IPS DF 6.9 (cell line): ENCODE data around the gene CBX2.
"Not testable (repeated sequence)": the region's sequence is repeated elsewhere in the genome, so short reads cannot be mapped to it uniquely, and the experiment has no call there.

Source experiments
- DNase-seq: peaks from one replicate; pipeline ENCODE4 v3.0.0-alpha.2; 2013; ENCODE audit warnings: low read depth, low spot score
- H3K27ac ChIP-seq: one replicate; pipeline ENCODE4 v1.5.1; 2013; ENCODE audit warnings: low read length, control low read depth
- H3K27me3 ChIP-seq: 2 replicates; pipeline ENCODE4 v1.6.1; 2013; ENCODE audit warnings: mild to moderate bottlenecking, low read length; ENCODE audit not compliant: control insufficient read depth, insufficient read depth
- H3K36me3 ChIP-seq: 2 replicates; pipeline ENCODE4 v1.6.1; 2013; ENCODE audit warnings: low read length; ENCODE audit not compliant: control insufficient read depth, insufficient read depth
- H3K4me1 ChIP-seq: 2 replicates; pipeline ENCODE4 v1.6.1; 2013; ENCODE audit warnings: low read length; ENCODE audit not compliant: control insufficient read depth, insufficient read depth
- H3K4me3 ChIP-seq: 2 replicates; pipeline ENCODE4 v1.5.1; 2013; ENCODE audit warnings: mild to moderate bottlenecking, low read length
- H3K9me3 ChIP-seq: 2 replicates; pipeline ENCODE4 v1.6.1; 2013; ENCODE audit warnings: low read length, inconsistent platforms; ENCODE audit not compliant: control insufficient read depth, insufficient read depth
- WGBS: extraction: QIAGEN DNeasy Blood & Tissue Kit; methylation state at CpG from one replicate; pipeline ENCODE4 v1.1.7; 2013; ENCODE audit warnings: mixed read lengths, missing lambda C conversion rate; ENCODE audit not compliant: insufficient read length, insufficient coverage; 5-methylcytosine and 5-hydroxymethylcytosine counted together

Gene CBX2

DNA sequence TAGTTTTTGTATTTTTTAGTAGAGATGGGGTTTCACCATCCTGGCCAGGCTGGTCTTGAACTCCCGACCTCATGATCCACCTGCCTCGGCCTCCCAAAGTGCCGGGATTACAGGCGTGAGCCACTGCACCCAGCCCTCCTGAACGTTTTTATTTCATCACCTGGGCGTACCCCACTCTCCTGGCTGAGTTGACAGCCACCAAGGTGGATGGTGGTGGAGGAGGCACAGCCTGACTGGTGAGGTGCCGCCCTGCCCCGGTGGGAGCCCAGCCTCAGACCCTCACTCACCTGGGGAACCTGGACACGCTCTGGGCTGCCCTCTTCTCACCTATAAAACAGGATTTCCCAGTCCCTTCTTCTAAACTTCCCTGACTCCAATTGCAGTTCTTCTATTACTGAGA lies 5.2 kb upstream of the CBX2 start:
- H3K36me3 ChIP-seq, H3K27me3 ChIP-seq, DNase-seq, H3K9me3 ChIP-seq, H3K4me1 ChIP-seq, H3K27ac ChIP-seq, H3K4me3 ChIP-seq: not testable (repeated sequence)
- WGBS: no CpG with 5 or more reads among the region's 9 CpGs

DNA sequence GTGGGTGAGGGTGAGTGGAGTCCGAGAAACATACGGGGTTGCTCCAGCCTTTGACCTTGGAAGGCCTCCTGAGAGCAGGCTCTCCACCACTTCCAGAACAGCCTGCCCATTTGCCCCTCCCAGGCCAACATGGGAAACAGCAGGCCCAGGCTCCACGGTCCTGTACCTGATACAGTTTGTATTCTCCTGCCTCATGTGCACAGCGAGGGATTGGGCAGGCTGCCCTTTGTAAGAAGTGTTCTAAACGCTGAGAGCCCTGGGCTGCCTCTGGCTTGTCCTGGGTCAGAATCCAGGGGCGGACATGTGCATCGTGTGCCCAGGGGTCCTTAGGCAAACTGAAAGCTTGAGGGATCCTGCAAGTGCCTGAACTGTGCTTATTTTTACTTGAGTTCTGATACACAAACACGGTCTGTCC lies 3.4 kb upstream of the CBX2 start:
- no CpG with 5 or more reads among the region's 8 CpGs for WGBS
- no peaks in the 10 kb centered on the region for H3K9me3 ChIP-seq
- H3K4me1 ChIP-seq: peaks cover 1% of the 10 kb centered on the region; the same call in 1 of the 2 replicates
- DNase-seq: no peak
- no peaks in the 10 kb centered on the region for H3K27me3 ChIP-seq
- H3K4me3 ChIP-seq: no peak overlapping the region
- no peak overlapping the region for H3K27ac ChIP-seq
- H3K36me3 ChIP-seq: peaks cover under 1% of the 10 kb centered on the region; the same call in 1 of the 2 replicates

DNA sequence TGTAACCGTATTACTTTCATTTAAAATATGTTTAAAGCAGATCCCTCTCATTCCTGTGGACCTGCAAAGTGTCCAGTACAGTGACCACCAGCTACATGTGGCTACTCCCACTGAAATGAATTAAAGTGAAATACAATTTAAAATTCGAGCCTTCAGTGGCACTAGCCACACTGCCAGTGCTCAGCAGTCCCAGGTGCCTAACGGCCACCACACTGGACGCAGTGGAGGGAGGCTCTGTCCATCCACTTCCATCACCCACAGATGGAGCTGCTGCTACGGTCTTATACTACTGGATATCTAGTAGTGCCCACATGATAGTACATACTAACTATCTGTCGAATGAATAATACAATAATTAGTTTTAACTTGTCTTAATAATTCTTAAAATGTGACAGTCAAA lies 2.3 kb upstream of the CBX2 start:
- H3K9me3 ChIP-seq: no peaks in the 10 kb centered on the region
- no peak overlapping the region for H3K27ac ChIP-seq
- peaks cover 1% of the 10 kb centered on the region; the same call in 1 of the 2 replicates for H3K4me1 ChIP-seq
- no peaks in the 10 kb centered on the region for H3K27me3 ChIP-seq
- H3K4me3 ChIP-seq: no peak overlapping the region
- H3K36me3 ChIP-seq: peaks cover 6% of the 10 kb centered on the region; the same call in 1 of the 2 replicates
- no peak for DNase-seq
- WGBS: no CpG with 5 or more reads among the region's 6 CpGs

DNA sequence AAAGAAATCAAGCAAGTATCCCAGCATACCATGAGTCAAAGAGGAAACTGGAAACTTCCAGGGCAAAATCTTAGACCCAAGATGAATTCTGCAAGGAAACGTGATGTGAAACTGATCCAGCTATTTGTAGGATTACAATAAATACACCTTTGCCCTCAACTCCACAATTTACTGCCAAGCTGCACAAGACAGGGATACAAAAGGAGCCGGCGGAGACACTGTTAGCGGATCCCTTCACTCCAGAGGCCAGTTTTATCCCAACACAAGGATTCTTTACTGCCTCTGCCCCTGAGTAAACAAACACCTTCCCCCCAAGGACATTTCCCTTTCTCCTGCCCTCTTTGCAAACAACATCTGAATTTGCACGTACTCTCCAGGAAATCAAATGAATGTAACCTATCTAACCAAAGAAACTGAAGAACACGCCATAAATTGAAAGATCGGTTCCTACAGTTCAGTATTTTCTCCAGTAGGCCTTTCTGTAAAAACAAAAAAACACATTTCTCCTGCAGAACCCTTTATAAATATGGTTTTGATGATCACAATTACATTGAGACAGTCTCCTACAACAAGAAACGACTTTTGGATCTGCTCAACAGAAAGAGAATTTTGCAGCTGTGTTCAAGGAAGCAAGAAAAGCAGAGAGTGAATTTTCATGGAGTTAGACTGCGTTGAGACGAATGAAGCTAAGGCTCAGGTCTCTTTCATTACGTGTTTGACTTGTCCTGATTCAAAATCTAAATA lies 1.4 kb upstream of the CBX2 start:
- H3K27ac ChIP-seq: no peak overlapping the region
- no peaks in the 10 kb centered on the region for H3K27me3 ChIP-seq

DNA sequence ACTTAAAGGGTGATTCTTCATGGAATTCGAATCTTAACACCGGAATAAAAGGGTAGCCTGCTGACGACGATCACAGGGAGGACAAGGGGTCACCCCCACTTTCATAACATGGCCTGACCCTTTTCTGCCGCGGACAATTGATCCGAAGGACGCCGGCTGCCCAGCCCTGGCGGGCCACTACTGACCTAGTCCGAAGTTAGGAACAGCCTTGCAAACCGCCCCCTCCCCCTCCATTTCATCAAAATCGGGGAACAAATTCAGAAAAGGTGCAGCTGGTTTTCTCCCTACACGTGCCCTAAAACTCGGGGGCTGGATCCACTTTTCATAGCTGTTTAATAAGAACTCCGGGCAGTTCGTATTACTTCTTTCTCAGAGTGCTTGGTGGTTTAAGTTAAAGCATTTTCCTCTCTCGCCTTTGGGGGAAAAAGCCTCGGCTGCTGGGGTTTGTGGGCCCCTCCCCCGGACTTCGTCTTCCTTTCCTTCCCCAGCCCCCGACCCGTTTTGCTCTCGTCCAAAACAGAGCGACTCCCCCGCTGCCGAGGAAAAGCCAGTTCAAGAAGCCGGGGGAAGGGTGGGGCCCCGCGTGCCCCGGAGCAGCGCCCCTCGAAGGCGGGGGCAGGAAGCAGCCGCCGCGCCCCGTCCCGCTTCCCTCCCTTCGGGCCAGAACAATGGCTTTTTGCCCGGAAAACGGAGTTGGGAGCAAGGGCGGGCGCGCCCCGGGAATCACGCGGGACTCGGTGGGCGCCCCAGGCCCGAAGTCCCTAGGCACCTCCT lies 641 bp upstream of the CBX2 start:
- H3K36me3 ChIP-seq: peaks cover 20% of the 10 kb centered on the region
- H3K27me3 ChIP-seq: no peaks in the 10 kb centered on the region
- H3K4me1 ChIP-seq: peaks cover 1% of the 10 kb centered on the region; the same call in 1 of the 2 replicates
- WGBS: no CpG with 5 or more reads among the region's 51 CpGs
- H3K4me3 ChIP-seq: peak overlapping the region; percentile 28; the same call in 1 of the 2 replicates
- H3K9me3 ChIP-seq: no peaks in the 10 kb centered on the region
- no peak for DNase-seq
- no peak overlapping the region for H3K27ac ChIP-seq

More for the DNA sequence above, 1.4 kb upstream of the CBX2 start:
- DNase-seq: no peak
- Histone ChIP-seq H3K4me1 (peaks cover 1% of the 10 kb centered on the region; the same call in 1 of the 2 replicates), H3K9me3 (no peaks in the 10 kb centered on the region), H3K4me3 (no peak overlapping the region), H3K36me3 (peaks cover 12% of the 10 kb centered on the region)
- WGBS: no CpG with 5 or more reads among the region's 11 CpGs

DNA sequence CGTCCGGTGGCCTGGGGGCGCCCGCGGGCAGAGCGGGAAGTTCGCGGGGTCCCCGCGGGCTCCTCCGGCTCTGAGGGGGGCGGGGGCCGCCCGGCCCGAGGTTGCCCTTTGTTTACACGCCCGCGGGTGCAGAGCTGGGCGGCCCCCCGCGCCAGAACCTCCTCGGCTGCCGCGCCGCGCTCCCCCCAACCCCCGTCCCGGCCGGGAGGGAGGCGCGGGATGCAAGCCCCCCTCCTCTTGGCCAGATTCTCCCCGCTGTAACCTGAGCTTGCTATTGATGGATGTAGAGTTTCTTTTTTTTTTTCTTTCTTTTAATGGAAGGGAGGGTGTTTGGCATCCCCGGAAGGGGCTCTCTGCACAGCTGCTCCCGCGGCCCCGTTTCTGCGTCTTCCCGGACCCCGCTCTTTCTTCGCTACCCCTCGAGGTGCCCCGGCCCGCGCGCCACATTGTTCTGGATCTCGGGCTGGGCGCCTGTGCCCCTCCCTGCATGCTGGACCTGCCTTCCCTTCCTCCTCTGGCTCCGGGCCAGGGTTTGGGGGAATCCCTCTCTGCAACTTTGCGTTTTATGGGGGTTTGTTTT lies 646 bp downstream of the CBX2 start:
- Histone ChIP-seq H3K27ac (no peak overlapping the region), H3K4me3 (peak overlapping the region; percentile 99), H3K27me3 (no peaks in the 10 kb centered on the region), H3K9me3 (no peaks in the 10 kb centered on the region), H3K36me3 (peaks cover 28% of the 10 kb centered on the region), H3K4me1 (peaks cover 1% of the 10 kb centered on the region; the same call in 1 of the 2 replicates)
- WGBS: no CpG with 5 or more reads among the region's 49 CpGs
- no peak for DNase-seq

DNA sequence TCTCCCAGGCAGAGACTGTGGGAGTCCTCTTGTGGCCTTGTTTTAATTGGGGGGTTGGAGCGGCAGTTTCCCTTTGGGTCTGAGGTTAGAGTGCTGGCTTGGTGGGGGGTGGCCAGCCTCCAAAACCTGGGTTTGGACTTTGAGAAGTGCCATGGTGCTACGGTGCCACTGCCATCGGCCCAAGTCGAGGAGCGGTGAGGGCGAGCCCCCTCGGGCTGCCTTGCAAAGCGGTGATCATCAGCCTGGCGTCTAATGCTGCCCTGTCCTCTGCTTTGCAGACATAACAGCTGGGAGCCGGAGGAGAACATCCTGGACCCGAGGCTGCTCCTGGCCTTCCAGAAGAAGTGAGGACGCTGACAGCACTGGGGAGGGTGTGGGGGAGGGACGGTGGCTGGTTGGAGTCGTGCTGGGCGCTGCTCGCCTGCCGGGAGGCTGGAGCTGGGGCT lies 1.2 kb downstream of the CBX2 start:
- WGBS: no CpG with 5 or more reads among the region's 17 CpGs
- no peak for DNase-seq
- peaks cover 32% of the 10 kb centered on the region for H3K36me3 ChIP-seq
- H3K27me3 ChIP-seq: no peaks in the 10 kb centered on the region
- H3K27ac ChIP-seq: no peak overlapping the region
- peak overlapping the region; percentile 99; the same call in 1 of the 2 replicates for H3K4me3 ChIP-seq
- no peaks in the 10 kb centered on the region for H3K9me3 ChIP-seq
- peaks cover 1% of the 10 kb centered on the region; the same call in 1 of the 2 replicates for H3K4me1 ChIP-seq

DNA sequence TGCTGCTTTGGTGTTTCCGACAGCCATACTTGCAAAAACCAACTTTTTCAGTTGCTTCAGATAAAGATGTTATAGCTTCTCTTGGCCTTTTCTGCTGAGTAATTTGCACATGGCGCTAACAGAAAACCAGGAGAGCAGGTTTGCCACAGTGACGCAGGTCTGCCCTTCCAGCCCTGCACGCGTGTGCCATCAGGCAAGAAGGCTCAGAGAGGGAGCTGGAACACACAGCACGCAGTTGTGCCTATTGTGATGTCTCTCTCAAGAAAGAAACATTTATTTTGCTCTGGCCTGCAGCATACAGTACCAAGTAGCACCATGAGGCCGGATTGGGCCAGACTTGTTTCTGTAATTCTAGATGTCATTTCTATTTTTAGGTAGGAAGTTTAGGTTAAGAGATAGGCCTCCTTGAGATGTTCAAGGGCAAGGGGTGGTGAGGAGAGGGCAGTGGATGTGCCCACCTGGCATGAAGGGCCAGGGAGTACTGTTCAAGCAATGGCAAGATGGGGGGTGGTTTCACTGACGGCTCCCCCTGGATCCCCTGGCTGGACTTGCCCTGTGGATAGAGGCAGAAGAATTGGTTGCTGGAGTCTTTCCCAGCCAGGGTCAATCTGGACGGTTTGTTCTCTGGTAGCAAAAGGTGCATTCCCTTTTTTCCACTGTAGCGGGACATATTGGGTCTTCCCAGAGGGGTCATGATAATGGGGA lies 1.9 kb downstream of the CBX2 start:
- Histone ChIP-seq H3K4me3 (no peak overlapping the region; the same call in 1 of the 2 replicates), H3K27ac (no peak overlapping the region), H3K4me1 (peaks cover 1% of the 10 kb centered on the region; the same call in 1 of the 2 replicates), H3K36me3 (peaks cover 39% of the 10 kb centered on the region), H3K9me3 (no peaks in the 10 kb centered on the region), H3K27me3 (no peaks in the 10 kb centered on the region)
- no CpG with 5 or more reads among the region's 10 CpGs for WGBS
- DNase-seq: no peak

DNA sequence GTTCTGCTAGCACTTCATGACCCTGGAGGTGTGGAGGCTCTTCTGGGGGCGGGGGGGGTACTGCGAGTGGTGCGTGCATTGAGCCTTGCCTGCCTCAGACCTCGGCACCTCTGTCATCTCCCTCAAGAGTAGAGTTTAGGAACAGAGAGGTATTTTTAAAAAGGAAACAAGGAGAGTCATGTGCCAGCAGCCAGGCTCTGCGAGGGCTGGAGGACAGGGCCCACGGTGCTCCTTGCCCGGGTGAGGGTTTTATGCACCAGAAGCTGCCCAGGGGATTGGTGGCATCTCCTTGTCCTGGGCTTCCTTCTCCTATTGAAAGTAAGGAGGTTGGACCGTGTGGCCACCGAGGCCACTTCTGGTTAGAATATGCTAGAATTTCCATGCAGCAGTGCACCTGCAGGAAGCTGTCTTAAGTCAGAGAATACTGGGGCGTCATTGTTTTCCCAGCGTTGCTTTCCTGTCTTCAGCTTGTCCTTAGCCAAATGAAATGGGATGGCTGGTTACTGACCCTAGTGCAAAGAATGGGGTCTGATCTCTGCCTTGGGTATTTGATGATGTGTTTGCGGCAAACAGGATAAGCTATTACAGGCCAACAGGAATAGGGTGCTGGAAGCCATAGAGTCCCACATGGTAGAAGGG lies 3.2 kb downstream of the CBX2 start:
- Histone ChIP-seq H3K4me3 (no peak overlapping the region), H3K36me3 (peaks cover 44% of the 10 kb centered on the region)

More for the DNA sequence above, 3.2 kb downstream of the CBX2 start:
- Histone ChIP-seq H3K27ac (no peak overlapping the region), H3K9me3 (no peaks in the 10 kb centered on the region), H3K4me1 (peaks cover 1% of the 10 kb centered on the region; the same call in 1 of the 2 replicates), H3K27me3 (no peaks in the 10 kb centered on the region)
- WGBS: no CpG with 5 or more reads among the region's 12 CpGs
- no peak for DNase-seq
